ENCODE measurements around the gene MED13L.

The MED13L gene

GRCh38 chr12:116180448-116180847, 97.0 kb downstream of the MED13L start:
- no peak for DNase-seq (ENCODE audit: low read depth)

DNA sequence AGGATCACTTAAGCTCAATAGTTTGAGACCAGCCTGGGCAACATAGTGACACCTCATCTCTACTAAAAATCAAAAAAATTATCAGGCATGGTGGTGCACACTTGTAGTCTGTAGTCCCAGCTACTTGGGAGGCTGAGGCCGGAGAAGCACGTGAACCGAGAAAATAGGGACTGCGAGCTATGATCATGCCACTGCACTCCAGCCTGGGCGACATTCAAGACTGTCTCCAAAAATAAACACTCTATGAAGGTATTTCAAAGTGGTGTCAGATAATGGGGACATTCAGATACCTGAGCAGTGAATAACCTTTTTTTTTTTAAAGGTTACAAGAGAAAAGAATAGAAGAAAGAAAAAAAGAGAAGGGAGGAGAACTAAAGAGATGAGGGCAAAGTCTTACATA, 98.1 kb downstream of the MED13L start:
- no peak for DNase-seq (ENCODE audit: low read depth)

DNA sequence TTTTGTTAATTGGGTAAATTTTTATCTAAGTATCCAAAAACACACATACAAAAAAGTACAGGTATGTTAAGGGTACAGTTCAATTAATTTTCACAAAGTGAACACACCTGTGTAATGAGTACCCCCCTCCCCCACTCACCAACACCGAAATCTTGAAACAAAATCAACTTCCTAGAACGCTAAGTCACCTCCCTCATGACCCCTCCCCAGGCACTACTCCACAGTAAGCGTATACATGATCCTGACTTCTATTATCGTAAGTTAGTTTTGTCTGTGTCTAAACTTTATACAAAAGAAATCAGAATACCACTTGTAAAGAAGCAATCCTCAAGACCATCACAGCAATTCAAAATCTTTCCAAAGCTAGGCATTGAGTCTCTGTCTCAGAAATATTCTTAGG, 100.5 kb downstream of the MED13L start:
- DNase-seq (ENCODE audit: low read depth), result no peak

DNA sequence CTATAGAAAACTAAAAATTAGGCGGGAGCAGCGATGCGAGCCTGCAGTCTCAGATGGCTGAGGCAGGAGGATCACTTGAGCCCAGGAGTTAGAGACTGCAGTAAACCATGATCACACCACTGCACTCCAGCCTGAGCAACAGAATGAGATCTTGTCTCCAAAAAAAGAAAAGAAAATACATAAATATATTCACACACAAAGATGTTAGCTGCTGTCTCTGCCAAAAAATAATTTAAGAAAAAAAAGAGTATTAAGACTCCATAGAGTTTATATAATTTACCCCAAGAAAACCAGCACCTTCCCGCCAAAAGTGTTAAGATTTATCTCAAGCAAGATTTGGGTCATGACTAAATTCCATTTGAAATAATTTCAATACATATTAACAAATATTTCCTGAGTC, 102.6 kb downstream of the MED13L start:
- no peak for DNase-seq (ENCODE audit: low read depth)

- no peak for DNase-seq (ENCODE audit: low read depth)
Measured at GRCh38 chr12:116174006-116174405, 103.5 kb downstream of the MED13L start.

GRCh38 chr12:116172224-116172849, 105.2 kb downstream of the MED13L start:
- no peak for DNase-seq (ENCODE audit: low read depth)

- DNase-seq (ENCODE audit: low read depth), result no peak
Measured at GRCh38 chr12:116171549-116171948, 105.9 kb downstream of the MED13L start.

- no peak for DNase-seq (ENCODE audit: low read depth)
Measured at GRCh38 chr12:116169071-116169470, 108.4 kb downstream of the MED13L start.

- no peak for DNase-seq (ENCODE audit: low read depth)
Measured at GRCh38 chr12:116166306-116166705, 111.2 kb downstream of the MED13L start.

DNA sequence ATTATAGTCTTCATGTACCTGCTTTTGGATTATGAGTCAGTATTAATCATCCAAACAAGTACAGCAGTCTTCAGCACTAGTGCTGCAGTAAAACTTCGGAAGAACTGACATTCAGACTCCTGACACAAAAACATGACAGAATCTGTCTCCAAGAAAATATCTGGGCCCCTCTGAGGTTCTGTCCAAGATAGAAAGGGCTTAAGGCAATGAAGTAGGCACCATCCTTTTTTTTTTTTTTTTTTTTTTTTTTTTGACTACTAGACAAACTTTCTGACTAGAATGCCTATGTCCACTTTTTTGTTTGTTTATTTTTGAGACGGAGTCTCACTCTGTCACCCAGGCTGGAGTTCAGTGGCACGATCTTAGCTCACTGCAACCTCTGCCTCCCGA, 112.5 kb downstream of the MED13L start:
- no peak for DNase-seq (ENCODE audit: low read depth)

DNA sequence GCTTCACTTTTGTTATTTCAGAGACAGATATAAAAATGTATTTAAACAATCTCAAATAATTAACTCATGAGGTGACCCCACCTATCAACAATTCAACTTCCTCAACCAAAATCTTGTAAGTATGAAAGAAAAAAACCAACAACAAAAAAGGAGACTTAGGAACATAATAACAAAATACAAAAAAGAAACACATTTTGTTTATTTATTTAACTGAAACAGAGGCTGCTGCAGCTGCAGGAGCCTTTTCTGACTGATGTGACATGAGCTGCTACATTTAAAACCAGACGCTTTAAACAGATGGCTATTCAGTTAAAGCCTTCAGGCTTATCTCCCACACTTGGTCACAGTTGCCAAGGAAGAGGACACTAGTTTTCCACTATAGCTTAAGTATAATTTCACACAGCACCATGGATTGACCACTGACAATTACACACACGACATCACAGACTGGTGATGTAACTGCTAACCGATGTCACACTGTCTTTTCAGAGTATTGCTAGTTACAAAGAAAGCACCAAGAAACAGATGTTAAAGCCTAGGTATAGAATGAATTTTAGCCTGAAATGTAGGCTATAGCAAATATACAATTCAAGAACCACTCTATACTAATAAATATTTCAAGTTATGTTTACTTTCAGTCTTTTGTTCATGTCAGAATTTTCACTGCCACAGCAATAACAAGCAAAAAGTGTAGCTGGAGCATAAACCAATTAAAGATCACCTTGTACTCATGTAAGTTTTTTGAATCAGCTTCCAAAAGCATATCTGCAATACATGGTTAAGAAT, 113.0 kb downstream of the MED13L start:
- no peak for DNase-seq (ENCODE audit: low read depth)

DNA sequence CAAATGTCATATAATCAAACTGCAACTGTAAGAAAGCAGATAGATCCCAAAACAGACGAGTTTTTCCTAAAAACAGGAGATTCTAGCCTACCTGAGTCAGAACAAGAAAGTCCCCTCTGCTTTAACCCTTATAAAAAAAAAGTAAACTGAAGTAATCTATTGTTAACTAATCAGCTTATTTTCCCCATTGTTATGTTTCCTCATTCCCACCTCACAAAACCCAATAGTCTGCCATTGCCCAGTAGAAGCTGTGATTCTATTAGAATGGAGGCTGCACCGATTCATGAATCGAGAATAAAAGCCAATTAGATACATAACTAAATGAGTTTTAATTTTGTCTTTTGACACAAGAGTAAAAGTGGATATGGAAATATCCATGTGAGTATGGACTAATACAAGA, 115.4 kb downstream of the MED13L start:
- DNase-seq (ENCODE audit: low read depth), result no peak

GRCh38 chr12:116161588-116161987, 115.9 kb downstream of the MED13L start:
- DNase-seq (ENCODE audit: low read depth), result no peak

GRCh38 chr12:116160883-116161458, 116.5 kb downstream of the MED13L start:
- DNase-seq (ENCODE audit: low read depth), result no peak

DNA sequence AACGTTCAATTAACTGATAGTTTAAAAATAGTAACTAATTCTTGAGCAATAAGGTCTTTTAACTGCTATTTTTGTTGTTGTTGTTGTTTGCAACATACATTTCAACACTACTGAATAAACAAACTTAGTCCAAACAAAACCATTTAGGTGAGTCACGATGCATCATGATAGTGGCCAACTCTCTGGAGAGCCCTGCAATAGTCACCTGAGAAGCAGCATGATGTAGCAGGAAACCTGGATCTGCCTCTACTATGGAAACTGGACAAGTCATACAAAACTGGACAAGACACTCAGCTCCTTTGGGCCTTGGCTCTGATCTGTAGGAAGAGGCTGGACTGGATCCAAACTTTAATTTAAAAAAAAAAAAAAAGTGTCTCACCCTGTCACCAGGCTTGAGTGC, 117.3 kb downstream of the MED13L start:
- no peak for DNase-seq (ENCODE audit: low read depth)

- DNase-seq (ENCODE audit: low read depth), result no peak
Measured at GRCh38 chr12:116159593-116160200, 117.8 kb downstream of the MED13L start.

- no peak for DNase-seq (ENCODE audit: low read depth)
Measured at GRCh38 chr12:116159175-116159574, 118.3 kb downstream of the MED13L start.

DNA sequence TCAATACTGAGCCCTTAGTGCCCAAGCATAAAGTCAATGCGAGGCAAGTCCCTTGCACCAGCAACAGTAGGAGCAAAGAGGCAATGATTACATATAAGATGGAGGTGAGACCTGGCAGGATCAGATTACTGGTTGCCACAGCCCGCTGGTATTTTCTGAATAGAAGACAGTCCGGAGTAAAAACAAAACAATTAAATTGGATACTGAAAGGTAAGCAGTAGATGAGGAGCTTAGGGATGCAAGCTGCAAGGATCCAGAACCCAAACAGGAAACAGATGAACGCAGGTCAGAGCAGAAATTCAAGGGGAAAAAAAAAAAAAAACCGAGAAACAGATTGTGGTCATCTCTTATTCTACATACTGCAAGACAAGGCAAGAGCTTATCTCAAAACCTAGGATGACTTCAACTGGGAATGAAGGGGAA, 119.6 kb downstream of the MED13L start:
- DNase-seq (ENCODE audit: low read depth), result no peak

GRCh38 chr12:116156614-116157013, 120.9 kb downstream of the MED13L start:
- no peak for DNase-seq (ENCODE audit: low read depth)

DNA sequence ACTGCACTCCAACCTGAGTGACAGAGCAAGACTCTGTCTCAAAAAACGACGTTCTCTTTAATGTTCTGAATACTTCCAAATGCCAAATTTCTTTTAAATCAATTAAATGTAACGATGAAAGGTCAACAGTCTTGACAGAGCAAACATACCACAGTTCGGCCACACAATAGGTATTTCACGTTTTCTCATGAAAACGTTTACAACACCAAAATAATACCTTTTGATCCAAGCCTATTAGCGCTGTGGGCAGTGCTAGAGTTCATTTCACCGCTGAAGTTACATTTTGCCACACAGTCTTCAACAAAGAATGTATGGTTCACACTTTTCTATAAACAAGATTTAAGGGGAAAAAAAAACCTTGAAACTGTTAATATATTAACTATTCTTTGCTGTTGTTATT, 122.1 kb downstream of the MED13L start:
- DNase-seq (ENCODE audit: low read depth), result no peak

- DNase-seq (ENCODE audit: low read depth), result no peak
Measured at GRCh38 chr12:116153983-116154382, 123.5 kb downstream of the MED13L start.

GRCh38 chr12:116153113-116153512, 124.4 kb downstream of the MED13L start:
- no peak for DNase-seq (ENCODE audit: low read depth)

GRCh38 chr12:116152268-116152667, 125.2 kb downstream of the MED13L start:
- no peak for DNase-seq (ENCODE audit: low read depth)
